T-helper 1 cell (primary cell): ENCODE data around the gene CCSER1.
"Not testable (repeated sequence)": the region's sequence is repeated elsewhere in the genome, so short reads cannot be mapped to it uniquely, and the experiment has no call there.

Experiments used
- DNase-seq, 5 donors: peaks; one replicate each; pipeline ENCODE4 v3.0.0-alpha.2; 2012 to 2020

CCSER1 gene

GRCh38 chr4:91448668-91449330 is 1321.6 kb downstream of the CCSER1 start:
- no peak for DNase-seq

GRCh38 chr4:91454111-91454510 is 1326.9 kb downstream of the CCSER1 start:
- no peak for DNase-seq

GRCh38 chr4:91462566-91462965 is 1335.4 kb downstream of the CCSER1 start:
- DNase-seq: not testable (repeated sequence)

GRCh38 chr4:91470671-91471070 is 1343.5 kb downstream of the CCSER1 start:
- DNase-seq: no peak

GRCh38 chr4:91471280-91471679 is 1344.1 kb downstream of the CCSER1 start:
- no peak for DNase-seq

GRCh38 chr4:91472046-91472445 is 1344.9 kb downstream of the CCSER1 start:
- no peak for DNase-seq

GRCh38 chr4:91485415-91485814 is 1358.2 kb downstream of the CCSER1 start:
- DNase-seq: no peak

- no peak for DNase-seq
Observed at GRCh38 chr4:91488946-91489345, 1361.8 kb downstream of the CCSER1 start.

GRCh38 chr4:91497892-91498291 is 1370.7 kb downstream of the CCSER1 start:
- DNase-seq: no peak

GRCh38 chr4:91502365-91502764 is 1375.2 kb downstream of the CCSER1 start:
- DNase-seq: no peak

GRCh38 chr4:91513326-91513725 is 1386.1 kb downstream of the CCSER1 start:
- DNase-seq: no peak

GRCh38 chr4:91519155-91519554 is 1392.0 kb downstream of the CCSER1 start:
- no peak for DNase-seq

- DNase-seq: no peak
Observed at GRCh38 chr4:91525621-91526020, 1398.4 kb downstream of the CCSER1 start.

- DNase-seq: no peak
Observed at GRCh38 chr4:91527056-91527455, 1399.9 kb downstream of the CCSER1 start.

- no peak for DNase-seq
Observed at GRCh38 chr4:91567594-91567993, 1440.4 kb downstream of the CCSER1 start.

GRCh38 chr4:91577864-91578263 is 1450.7 kb downstream of the CCSER1 start:
- DNase-seq: no peak

- no peak for DNase-seq
Observed at GRCh38 chr4:91590260-91590659, 1463.1 kb downstream of the CCSER1 start.

- DNase-seq: no peak
Observed at GRCh38 chr4:91592125-91592524, 1464.9 kb downstream of the CCSER1 start.

GRCh38 chr4:91596718-91597117 is 1469.5 kb downstream of the CCSER1 start:
- no peak for DNase-seq

- DNase-seq: no peak
Observed at GRCh38 chr4:91598696-91599095, 1471.5 kb downstream of the CCSER1 start.

- no peak for DNase-seq
Observed at GRCh38 chr4:91600301-91600700, 1473.1 kb downstream of the CCSER1 start.

- no peak for DNase-seq
Observed at GRCh38 chr4:91601401-91601800, 1474.2 kb downstream of the CCSER1 start.

GRCh38 chr4:91611782-91612181 is 1484.6 kb downstream of the CCSER1 start:
- DNase-seq: no peak

GRCh38 chr4:91620952-91621351 is 1493.8 kb downstream of the CCSER1 start:
- DNase-seq: no peak

GRCh38 chr4:91621446-91621845 is 1494.3 kb downstream of the CCSER1 start:
- no peak for DNase-seq
